Left lung (tissue), 10 donors: ENCODE measurements around the gene RAPGEF4. TPM values are rescaled to one million over a fixed set of nuclear protein-coding genes. Genes with fewer than 3 reads are reported as not detected.

Experiments
- ATAC-seq: fragments of 200-7000 bp; cut with Tn5 transposase; one replicate; pipeline ENCODE4 v1.9.1; 2020; ENCODE audit warnings: moderate library complexity
- DNase-seq, 4 donors: peaks; one replicate each; pipeline ENCODE4 v3.0.0-alpha.2; 2013 to 2020
- H3K27ac ChIP-seq, 2 donors: fragments of 200-600 bp; sonication (generic) in 1 of 2; one replicate each; pipeline versions ENCODE4 v1.5.0 to v1.8.0; 2020 to 2021
- H3K27me3 ChIP-seq, 2 donors: fragments of 200-600 bp; sonication (generic) in 1 of 2; one replicate each; pipeline versions ENCODE4 v1.5.0 to v1.8.0; 2020 to 2021
- H3K36me3 ChIP-seq, 2 donors: fragments of 200-600 bp; sonication (generic) in 1 of 2; one replicate each; pipeline versions ENCODE4 v1.5.0 to v1.8.0; 2020 to 2021
- H3K4me1 ChIP-seq, 2 donors: fragments of 200-600 bp; one replicate each; pipeline ENCODE4 v1.8.0; 2021
- H3K4me3 ChIP-seq, 2 donors: fragments of 200-600 bp; sonication (generic) in 1 of 2; one replicate each; pipeline versions ENCODE4 v1.5.0 to v1.8.0; 2020 to 2021; ENCODE audit warnings: mild to moderate bottlenecking in 1 of 2
- H3K9me3 ChIP-seq, 2 donors: fragments of 200-600 bp; sonication (generic) in 1 of 2; one replicate each; pipeline versions ENCODE4 v1.5.0 to v1.8.0; 2020 to 2021
- CTCF ChIP-seq, 2 donors: fragments of 200-600 bp; sonication (generic) in 1 of 2; IDR thresholded peaks; one replicate each; pipeline versions ENCODE4 v1.5.0 to v1.8.0; 2021; ENCODE audit warnings: antibody characterized with exemption in 2 of 2
- intact Hi-C, 2 donors: fragments of 100-400 bp; cut with DNase I; formaldehyde crosslinking; loops; one replicate each; pipeline versions ENCODE4 v1.11.2 to v1.14.2; 2022
- polyA plus RNA-seq, 6 donors: library from polyadenylated mRNA; unstranded; fragments of 120-200 nt; gene quantifications; one replicate each; pipeline ENCODE4 v1.2.1, GENCODE V29; 2013; ENCODE audit not compliant: insufficient read length in 6 of 6
- total RNA-seq, 2 donors: library from RNA; stranded (reverse); fragmentation: NEBNext Ultra II Directional; extraction: Animal tissue kit (Norgen Biotek cat#: 25700); gene quantifications; one replicate each; pipeline ENCODE4 v1.2.1, GENCODE V29; 2021
- donor health status: DM: no; HTN: yes; CAD: no.
- donor health status: DM: no; HTN: no; CAD: no.

RAPGEF4 gene
- total and polyA plus RNA-seq, 8 donors: 9.1 to 16.2 (median 11.8) TPM

GRCh38 chr2:172944794-172945509 lies 209.3 kb downstream of the RAPGEF4 start:
- H3K36me3 ChIP-seq: no peaks in the 10 kb centered on the region
- no peak overlapping the region for H3K27ac ChIP-seq
- no peak overlapping the region for H3K4me3 ChIP-seq
- intact Hi-C loops: no loop called here
- TF ChIP-seq CTCF (IDR thresholded peaks at IDR 0.05): no peak
- no peak for DNase-seq
- H3K9me3 ChIP-seq: no peaks in the 10 kb centered on the region
- H3K27me3 ChIP-seq: no peaks in the 10 kb centered on the region
- H3K4me1 ChIP-seq: no peaks in the 10 kb centered on the region
- ATAC-seq: no peak

GRCh38 chr2:172945510-172945850 lies 209.8 kb downstream of the RAPGEF4 start:
- no peaks in the 10 kb centered on the region for H3K27me3 ChIP-seq
- ATAC-seq (no peak), DNase-seq (no peak)
- H3K9me3 ChIP-seq: no peaks in the 10 kb centered on the region
- intact Hi-C loops: no loop called here
- H3K27ac ChIP-seq: no peak overlapping the region
- TF ChIP-seq CTCF (IDR thresholded peaks at IDR 0.05): no peak
- H3K4me3 ChIP-seq: no peak overlapping the region
- no peaks in the 10 kb centered on the region for H3K4me1 ChIP-seq
- H3K36me3 ChIP-seq: no peaks in the 10 kb centered on the region

- no peak for TF ChIP-seq CTCF (IDR thresholded peaks at IDR 0.05)
- H3K36me3 ChIP-seq: no peaks in the 10 kb centered on the region
- no peak overlapping the region for H3K4me3 ChIP-seq
- intact Hi-C loops: no loop called here
- DNase-seq: no peak
- no peaks in the 10 kb centered on the region for H3K9me3 ChIP-seq
- no peaks in the 10 kb centered on the region for H3K4me1 ChIP-seq
- H3K27ac ChIP-seq: no peak overlapping the region
- no peaks in the 10 kb centered on the region for H3K27me3 ChIP-seq
- no peak for ATAC-seq
These were observed 212.0 kb downstream of the RAPGEF4 start for GRCh38 chr2:172947461-172948153.

- Histone ChIP-seq H3K27me3 (no peaks in the 10 kb centered on the region), H3K27ac (no peak overlapping the region), H3K4me1 (no peaks in the 10 kb centered on the region), H3K4me3 (no peak overlapping the region), H3K36me3 (no peaks in the 10 kb centered on the region), H3K9me3 (no peaks in the 10 kb centered on the region)
- ATAC-seq (no peak), DNase-seq (no peak)
- no peak for TF ChIP-seq CTCF (IDR thresholded peaks at IDR 0.05)
- intact Hi-C loops: no loop called here
These were observed 213.9 kb downstream of the RAPGEF4 start for GRCh38 chr2:172949522-172949921.

- intact Hi-C loops: no loop called here
- no peak overlapping the region for H3K27ac ChIP-seq
- no peaks in the 10 kb centered on the region for H3K9me3 ChIP-seq
- no peaks in the 10 kb centered on the region for H3K4me1 ChIP-seq
- TF ChIP-seq CTCF (IDR thresholded peaks at IDR 0.05): no peak
- no peak for DNase-seq
- ATAC-seq: no peak
- H3K27me3 ChIP-seq: no peaks in the 10 kb centered on the region
- H3K4me3 ChIP-seq: no peak overlapping the region
- H3K36me3 ChIP-seq: no peaks in the 10 kb centered on the region
These were observed 214.9 kb downstream of the RAPGEF4 start for GRCh38 chr2:172950565-172950964.
